NCI-H82 treated with DMSO at 0.1 percent for 48 hours (cell line): ENCODE data around the gene KCTD16.

Source experiments
- DNase-seq: peaks from one replicate; lab custom pipeline; 2025; ENCODE audit not compliant: unreplicated experiment; lab: John Stamatoyannopoulos, UW

Gene KCTD16

GRCh38 chr5:144162686-144163085 is 8.0 kb upstream of the KCTD16 start:
- no peak for DNase-seq

GRCh38 chr5:144166696-144167095 is 4.0 kb upstream of the KCTD16 start:
- DNase-seq, result no peak

GRCh38 chr5:144167998-144168397 is 2.7 kb upstream of the KCTD16 start:
- DNase-seq, result no peak

- no peak for DNase-seq
Observed at GRCh38 chr5:144169904-144170275, 783 bp upstream of the KCTD16 start.

GRCh38 chr5:144173766-144174165 is 3.1 kb downstream of the KCTD16 start:
- DNase-seq, result no peak

- DNase-seq, result no peak
Observed at GRCh38 chr5:144177548-144177947, 6.9 kb downstream of the KCTD16 start.

- no peak for DNase-seq
Observed at GRCh38 chr5:144179226-144179625, 8.6 kb downstream of the KCTD16 start.

GRCh38 chr5:144183254-144183889 is 12.7 kb downstream of the KCTD16 start:
- peak; percentile 6 for DNase-seq

- DNase-seq, result no peak
Observed at GRCh38 chr5:144187699-144188294, 17.1 kb downstream of the KCTD16 start.

GRCh38 chr5:144189800-144190429 is 19.2 kb downstream of the KCTD16 start:
- DNase-seq, result no peak

- DNase-seq, result no peak
Observed at GRCh38 chr5:144191531-144191930, 20.9 kb downstream of the KCTD16 start.

GRCh38 chr5:144191998-144192397 is 21.3 kb downstream of the KCTD16 start:
- peak; percentile 26 for DNase-seq

GRCh38 chr5:144192661-144193060 is 22.0 kb downstream of the KCTD16 start:
- DNase-seq, result no peak

GRCh38 chr5:144194144-144194543 is 23.5 kb downstream of the KCTD16 start:
- DNase-seq, result no peak

GRCh38 chr5:144195448-144195847 is 24.8 kb downstream of the KCTD16 start:
- DNase-seq, result no peak

GRCh38 chr5:144196612-144197011 is 25.9 kb downstream of the KCTD16 start:
- no peak for DNase-seq

- no peak for DNase-seq
Observed at GRCh38 chr5:144198386-144198785, 27.7 kb downstream of the KCTD16 start.

- DNase-seq, result no peak
Observed at GRCh38 chr5:144201588-144201987, 30.9 kb downstream of the KCTD16 start.

- no peak for DNase-seq
Observed at GRCh38 chr5:144202072-144202471, 31.4 kb downstream of the KCTD16 start.

GRCh38 chr5:144202726-144203125 is 32.1 kb downstream of the KCTD16 start:
- no peak for DNase-seq

- peak; percentile 46 for DNase-seq
Observed at GRCh38 chr5:144203750-144204596, 33.3 kb downstream of the KCTD16 start.

- DNase-seq, result no peak
Observed at GRCh38 chr5:144205141-144205551, 34.5 kb downstream of the KCTD16 start.
